NT2/D1 (cell line): ENCODE measurements around the gene DCC.

Source experiments
- DNase-seq: peaks from one replicate; pipeline ENCODE4 v3.0.0-alpha.2; 2011; ENCODE audit warnings: low read depth, low spot score
- H3K27me3 ChIP-seq: 2 replicates; pipeline ENCODE4 v1.6.0; 2011; ENCODE audit warnings: mild to moderate bottlenecking; ENCODE audit not compliant: insufficient read length, insufficient read depth
- H3K36me3 ChIP-seq: 2 replicates; pipeline ENCODE4 v1.6.1; 2011; ENCODE audit warnings: mild to moderate bottlenecking, low read length, mixed read lengths; ENCODE audit not compliant: insufficient read depth, insufficient read length
- H3K4me1 ChIP-seq: 2 replicates; pipeline ENCODE4 v1.5.1; 2011; ENCODE audit not compliant: insufficient read depth, insufficient read length
- H3K4me3 ChIP-seq: 2 replicates; pipeline ENCODE4 v1.5.1; 2011; ENCODE audit warnings: low read depth; ENCODE audit not compliant: insufficient read length
- H3K9ac ChIP-seq: 2 replicates; pipeline ENCODE4 v1.6.0; 2011; ENCODE audit warnings: low read depth; ENCODE audit not compliant: insufficient read length
- H3K9me3 ChIP-seq: 2 replicates; pipeline ENCODE4 v1.5.1; 2011; ENCODE audit warnings: mild to moderate bottlenecking, low read length; ENCODE audit not compliant: insufficient read depth
- SUZ12 ChIP-seq: IDR thresholded peaks from 2 replicates; pipeline ENCODE4 v1.6.1; 2011; ENCODE audit not compliant: insufficient read length, insufficient read depth; ENCODE audit errors: extremely low read depth
- YY1 ChIP-seq: IDR thresholded peaks from 2 replicates; pipeline ENCODE4 v1.6.1; 2011; ENCODE audit not compliant: insufficient read length, insufficient read depth
- ZNF274 ChIP-seq: IDR thresholded peaks from 2 replicates; pipeline ENCODE4 v1.6.1; 2011; ENCODE audit warnings: mild to moderate bottlenecking, low read depth, low read length

DCC gene

GRCh38 chr18:52749542-52749941 is 409.5 kb downstream of the DCC start:
- TF ChIP-seq SUZ12, result no peak
- no peak for DNase-seq
- Histone ChIP-seq H3K36me3 (no peaks in the 10 kb centered on the region), H3K9ac (no peak overlapping the region), H3K4me1 (no peaks in the 10 kb centered on the region), H3K27me3 (no peaks in the 10 kb centered on the region), H3K4me3 (no peak overlapping the region), H3K9me3 (no peaks in the 10 kb centered on the region)

GRCh38 chr18:52750995-52751394 is 411.0 kb downstream of the DCC start:
- no peak for DNase-seq
- no peaks in the 10 kb centered on the region for H3K36me3 ChIP-seq
- H3K9me3 ChIP-seq, result no peaks in the 10 kb centered on the region
- H3K4me1 ChIP-seq, result no peaks in the 10 kb centered on the region
- no peak for TF ChIP-seq YY1
- no peaks in the 10 kb centered on the region for H3K27me3 ChIP-seq
- H3K4me3 ChIP-seq, result no peak overlapping the region
- no peak overlapping the region for H3K9ac ChIP-seq

GRCh38 chr18:52764316-52764715 is 424.3 kb downstream of the DCC start:
- Histone ChIP-seq H3K4me1 (no peaks in the 10 kb centered on the region), H3K9ac (no peak overlapping the region), H3K4me3 (no peak overlapping the region), H3K36me3 (no peaks in the 10 kb centered on the region), H3K9me3 (no peaks in the 10 kb centered on the region), H3K27me3 (no peaks in the 10 kb centered on the region)
- no peak for TF ChIP-seq YY1
- TF ChIP-seq ZNF274, result no peak
- TF ChIP-seq SUZ12, result no peak
- no peak for DNase-seq

GRCh38 chr18:52766002-52766545 is 426.1 kb downstream of the DCC start:
- H3K4me3 ChIP-seq, result no peak overlapping the region
- TF ChIP-seq YY1, result no peak
- TF ChIP-seq SUZ12, result no peak
- TF ChIP-seq ZNF274, result no peak
- no peaks in the 10 kb centered on the region for H3K27me3 ChIP-seq
- DNase-seq, result no peak
- H3K4me1 ChIP-seq, result no peaks in the 10 kb centered on the region
- H3K36me3 ChIP-seq, result no peaks in the 10 kb centered on the region
- no peak overlapping the region for H3K9ac ChIP-seq
- H3K9me3 ChIP-seq, result no peaks in the 10 kb centered on the region

- no peak overlapping the region for H3K9ac ChIP-seq
- no peak overlapping the region for H3K4me3 ChIP-seq
- no peaks in the 10 kb centered on the region for H3K9me3 ChIP-seq
- DNase-seq, result no peak
- no peaks in the 10 kb centered on the region for H3K36me3 ChIP-seq
- TF ChIP-seq ZNF274 (no peak), YY1 (no peak), SUZ12 (no peak)
- no peaks in the 10 kb centered on the region for H3K4me1 ChIP-seq
- H3K27me3 ChIP-seq, result no peaks in the 10 kb centered on the region
Observed at GRCh38 chr18:52781113-52781512, 441.1 kb downstream of the DCC start.

GRCh38 chr18:52791321-52791720 is 451.3 kb downstream of the DCC start:
- no peak overlapping the region for H3K4me3 ChIP-seq
- no peak overlapping the region for H3K9ac ChIP-seq
- no peaks in the 10 kb centered on the region for H3K27me3 ChIP-seq
- no peaks in the 10 kb centered on the region for H3K4me1 ChIP-seq
- H3K36me3 ChIP-seq, result no peaks in the 10 kb centered on the region
- TF ChIP-seq SUZ12, result no peak
- TF ChIP-seq YY1, result no peak
- TF ChIP-seq ZNF274, result no peak
- H3K9me3 ChIP-seq, result peaks cover 27% of the 10 kb centered on the region
- DNase-seq, result no peak

GRCh38 chr18:52812834-52813233 is 472.8 kb downstream of the DCC start:
- Histone ChIP-seq H3K4me3 (no peak overlapping the region), H3K27me3 (no peaks in the 10 kb centered on the region), H3K4me1 (no peaks in the 10 kb centered on the region), H3K9ac (no peak overlapping the region), H3K36me3 (no peaks in the 10 kb centered on the region), H3K9me3 (no peaks in the 10 kb centered on the region)
- no peak for TF ChIP-seq SUZ12
- TF ChIP-seq YY1, result no peak
- no peak for DNase-seq

- no peak overlapping the region for H3K9ac ChIP-seq
- DNase-seq, result no peak
- TF ChIP-seq SUZ12 (no peak), ZNF274 (no peak), YY1 (no peak)
- H3K4me3 ChIP-seq, result no peak overlapping the region
- no peaks in the 10 kb centered on the region for H3K27me3 ChIP-seq
- no peaks in the 10 kb centered on the region for H3K36me3 ChIP-seq
- no peaks in the 10 kb centered on the region for H3K4me1 ChIP-seq
- H3K9me3 ChIP-seq, result no peaks in the 10 kb centered on the region
Observed at GRCh38 chr18:52813635-52814416, 473.8 kb downstream of the DCC start.
